Neural cell (in vitro differentiated cells): ENCODE results near the gene SMYD5. TPM values are rescaled to one million over a fixed set of nuclear protein-coding genes. Genes with fewer than 3 reads are reported as not detected.

Experiments used
- H2AFZ ChIP-seq: fragments of 200-600, 300-800 bp; sonication (generic), shearing (Covaris generic); 2 replicates; pipeline ENCODE4 v1.6.0; 2014; ENCODE audit warnings: low read depth, mild to moderate bottlenecking, antibody characterized with exemption, low read length, moderate library complexity
- H3F3A ChIP-seq: fragments of 200-600 bp; shearing (Covaris generic); 2 replicates; pipeline ENCODE4 v1.6.1; 2016; ENCODE audit warnings: mild to moderate bottlenecking, moderate library complexity, mixed read lengths, antibody characterized with exemption, low read length; ENCODE audit not compliant: insufficient read depth, poor library complexity, severe bottlenecking
- H3K27ac ChIP-seq: fragments of 200-600, 300-800 bp; sonication (generic), shearing (Covaris generic); 2 replicates; pipeline ENCODE4 v1.5.1; 2014; ENCODE audit warnings: mild to moderate bottlenecking, low read length, moderate library complexity
- H3K27me3 ChIP-seq: fragments of 300-800, 200-600 bp; sonication (generic), shearing (Covaris generic); 2 replicates; pipeline ENCODE4 v1.6.0; 2014; ENCODE audit warnings: mild to moderate bottlenecking, low read depth, low read length, moderate library complexity; ENCODE audit not compliant: insufficient read depth
- H3K36me3 ChIP-seq: fragments of 300-800, 200-600 bp; sonication (generic), shearing (Covaris generic); 2 replicates; pipeline ENCODE4 v1.5.1; 2014; ENCODE audit warnings: mild to moderate bottlenecking, antibody characterized with exemption, low read length, moderate library complexity; ENCODE audit not compliant: insufficient read depth
- H3K4me2 ChIP-seq: fragments of 300-800, 200-600 bp; sonication (generic), shearing (Covaris generic); 2 replicates; pipeline ENCODE4 v1.6.0; 2014; ENCODE audit warnings: mild to moderate bottlenecking, low read length
- H3K4me3 ChIP-seq: fragments of 300-800, 200-600 bp; sonication (generic), shearing (Covaris generic); 2 replicates; pipeline ENCODE4 v1.5.1; 2014; ENCODE audit warnings: mild to moderate bottlenecking, low read length, moderate library complexity
- H3K79me2 ChIP-seq: fragments of 200-600 bp; shearing (Covaris generic); replicated peaks from 2 replicates; pipeline ENCODE4 v1.6.0; 2014; ENCODE audit warnings: mild to moderate bottlenecking, low read length, moderate library complexity; ENCODE audit not compliant: insufficient read depth
- H3K9ac ChIP-seq: fragments of 300-800, 200-600 bp; sonication (generic), shearing (Covaris generic); 2 replicates; pipeline ENCODE4 v1.6.1; 2016; ENCODE audit warnings: mild to moderate bottlenecking, low read length, mixed read lengths
- H3K9me2 ChIP-seq: fragments of 200-600 bp; shearing (Covaris generic); 2 replicates; pipeline ENCODE4 v1.6.1; 2016; ENCODE audit warnings: mild to moderate bottlenecking, low read length, mixed read lengths; ENCODE audit not compliant: insufficient read depth
- H3K9me3 ChIP-seq: fragments of 200-600, 300-800 bp; sonication (generic), shearing (Covaris generic); 2 replicates; pipeline ENCODE4 v1.6.1; 2016; ENCODE audit warnings: mild to moderate bottlenecking, mixed run types, low read length, moderate library complexity, mixed read lengths
- H4K20me1 ChIP-seq: fragments of 200-600 bp; shearing (Covaris generic); 2 replicates; pipeline ENCODE4 v1.6.1; 2016; ENCODE audit warnings: mild to moderate bottlenecking, mixed run types; ENCODE audit not compliant: insufficient read depth
- CTCF ChIP-seq: fragments of 450-650 bp; IDR thresholded peaks from 2 replicates; pipeline ENCODE4 v1.5.1; 2014; ENCODE audit warnings: antibody characterized with exemption, mild to moderate bottlenecking, moderate library complexity; ENCODE audit not compliant: poor library complexity, severe bottlenecking
- EP300 ChIP-seq: fragments of 450-650 bp; conservative IDR thresholded peaks from 2 replicates; pipeline ENCODE4 v1.6.1; 2014; ENCODE audit warnings: antibody characterized with exemption, mild to moderate bottlenecking, moderate library complexity; ENCODE audit not compliant: poor library complexity, severe bottlenecking
- EZH2 ChIP-seq: fragments of 200-600, 300-800 bp; shearing (Covaris generic), sonication (generic); IDR thresholded peaks from 2 replicates; pipeline ENCODE4 v1.6.1; 2014; ENCODE audit warnings: antibody characterized with exemption, low read length, borderline replicate concordance, mild to moderate bottlenecking; ENCODE audit not compliant: insufficient read depth, poor library complexity, severe bottlenecking
- MXI1 ChIP-seq: fragments of 450-650 bp; conservative IDR thresholded peaks from 2 replicates; pipeline ENCODE4 v1.6.1; 2014; ENCODE audit warnings: antibody characterized with exemption, mild to moderate bottlenecking; ENCODE audit not compliant: poor library complexity, severe bottlenecking
- POLR2AphosphoS5 ChIP-seq: IDR thresholded peaks from 2 replicates; pipeline ENCODE4 v1.6.1; 2012
- RAD21 ChIP-seq: fragments of 450-650 bp; conservative IDR thresholded peaks from 2 replicates; pipeline ENCODE4 v1.6.1; 2014; ENCODE audit warnings: antibody characterized with exemption, mild to moderate bottlenecking, moderate library complexity
- REST ChIP-seq: IDR thresholded peaks from 2 replicates; pipeline ENCODE4 v1.6.1; 2012; ENCODE audit warnings: borderline replicate concordance
- SMC3 ChIP-seq: fragments of 450-650 bp; conservative IDR thresholded peaks from 2 replicates; pipeline ENCODE4 v1.6.1; 2014; ENCODE audit warnings: antibody characterized with exemption, mild to moderate bottlenecking, moderate library complexity; ENCODE audit not compliant: poor library complexity
- TAF1 ChIP-seq: IDR thresholded peaks from 2 replicates; pipeline ENCODE4 v1.6.1; 2012; ENCODE audit warnings: low read depth
- polyA plus RNA-seq: library from polyadenylated mRNA; depleted of rRNA; stranded (reverse); fragments of >200 nt; gene quantifications from 2 replicates; pipeline ENCODE4 v1.2.3, GENCODE V29; 2014

The SMYD5 gene
- polyA plus RNA-seq, 1 donor from 2014 or later, result 15.5 TPM

GRCh38 chr2:73253400-73253799 is 39.4 kb downstream of the SMYD5 start:
- no peaks in the 10 kb centered on the region for H3K9me2 ChIP-seq
- no peaks in the 10 kb centered on the region for H3K9me3 ChIP-seq
- H3K27me3 ChIP-seq, result no peaks in the 10 kb centered on the region
- H2AFZ ChIP-seq, result no peak overlapping the region
- no peak overlapping the region for H3K4me2 ChIP-seq
- H3K4me3 ChIP-seq, result no peak overlapping the region
- H3F3A ChIP-seq, result no peaks in the 10 kb centered on the region
- no peak overlapping the region for H3K27ac ChIP-seq
- no peaks in the 10 kb centered on the region for H4K20me1 ChIP-seq
- H3K9ac ChIP-seq, result no peak overlapping the region
- TF ChIP-seq REST (no peak), EP300 (no peak), EZH2 (no peak), CTCF (no peak), TAF1 (no peak), RAD21 (no peak), POLR2AphosphoS5 (no peak), MXI1 (no peak), SMC3 (no peak)
- H3K79me2 ChIP-seq, result no peaks in the 10 kb centered on the region
- H3K36me3 ChIP-seq, result peaks cover 7% of the 10 kb centered on the region

- no peaks in the 10 kb centered on the region for H3K27me3 ChIP-seq
- H3K4me2 ChIP-seq, result no peak overlapping the region
- H3K27ac ChIP-seq, result no peak overlapping the region
- H4K20me1 ChIP-seq, result no peaks in the 10 kb centered on the region
- no peak for TF ChIP-seq MXI1
- TF ChIP-seq EZH2, result no peak
- TF ChIP-seq TAF1, result no peak
- no peak for TF ChIP-seq RAD21
- TF ChIP-seq CTCF, result no peak
- TF ChIP-seq SMC3, result no peak
- TF ChIP-seq REST, result no peak
- no peak for TF ChIP-seq POLR2AphosphoS5
- no peak for TF ChIP-seq EP300
- no peaks in the 10 kb centered on the region for H3K79me2 ChIP-seq
- H2AFZ ChIP-seq, result no peak overlapping the region
- H3K9ac ChIP-seq, result no peak overlapping the region
- no peaks in the 10 kb centered on the region for H3K9me2 ChIP-seq
- peaks cover 7% of the 10 kb centered on the region for H3K36me3 ChIP-seq
- H3F3A ChIP-seq, result no peaks in the 10 kb centered on the region
- no peak overlapping the region for H3K4me3 ChIP-seq
- no peaks in the 10 kb centered on the region for H3K9me3 ChIP-seq
Measured at GRCh38 chr2:73253901-73254300, 39.9 kb downstream of the SMYD5 start.
